ENCODE results near the gene TTC9B. TPM values are rescaled to one million over a fixed set of nuclear protein-coding genes. Genes with fewer than 3 reads are reported as not detected.

TTC9B gene
- total RNA-seq, 1 experiment from 2014 or later = not detected

DNA sequence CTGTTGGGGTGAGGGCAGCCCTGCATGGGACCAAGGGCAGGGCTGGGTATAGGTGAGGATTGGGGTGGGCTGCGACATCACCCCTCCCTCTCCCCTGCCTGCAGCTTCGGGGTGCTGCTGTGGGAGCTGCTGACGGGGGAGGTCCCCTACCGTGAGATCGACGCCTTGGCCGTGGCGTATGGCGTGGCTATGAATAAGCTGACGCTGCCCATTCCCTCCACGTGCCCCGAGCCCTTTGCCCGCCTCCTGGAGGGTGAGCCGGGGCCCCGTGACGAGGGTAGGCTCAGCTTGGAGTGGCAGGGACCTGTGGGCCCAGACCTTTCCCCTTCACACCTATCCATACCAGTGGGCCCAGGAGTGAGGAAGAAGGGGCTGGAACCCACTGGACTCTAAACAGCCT lies 13.8 kb downstream of the TTC9B start (continued):
- TF ChIP-seq, protein P1, sequence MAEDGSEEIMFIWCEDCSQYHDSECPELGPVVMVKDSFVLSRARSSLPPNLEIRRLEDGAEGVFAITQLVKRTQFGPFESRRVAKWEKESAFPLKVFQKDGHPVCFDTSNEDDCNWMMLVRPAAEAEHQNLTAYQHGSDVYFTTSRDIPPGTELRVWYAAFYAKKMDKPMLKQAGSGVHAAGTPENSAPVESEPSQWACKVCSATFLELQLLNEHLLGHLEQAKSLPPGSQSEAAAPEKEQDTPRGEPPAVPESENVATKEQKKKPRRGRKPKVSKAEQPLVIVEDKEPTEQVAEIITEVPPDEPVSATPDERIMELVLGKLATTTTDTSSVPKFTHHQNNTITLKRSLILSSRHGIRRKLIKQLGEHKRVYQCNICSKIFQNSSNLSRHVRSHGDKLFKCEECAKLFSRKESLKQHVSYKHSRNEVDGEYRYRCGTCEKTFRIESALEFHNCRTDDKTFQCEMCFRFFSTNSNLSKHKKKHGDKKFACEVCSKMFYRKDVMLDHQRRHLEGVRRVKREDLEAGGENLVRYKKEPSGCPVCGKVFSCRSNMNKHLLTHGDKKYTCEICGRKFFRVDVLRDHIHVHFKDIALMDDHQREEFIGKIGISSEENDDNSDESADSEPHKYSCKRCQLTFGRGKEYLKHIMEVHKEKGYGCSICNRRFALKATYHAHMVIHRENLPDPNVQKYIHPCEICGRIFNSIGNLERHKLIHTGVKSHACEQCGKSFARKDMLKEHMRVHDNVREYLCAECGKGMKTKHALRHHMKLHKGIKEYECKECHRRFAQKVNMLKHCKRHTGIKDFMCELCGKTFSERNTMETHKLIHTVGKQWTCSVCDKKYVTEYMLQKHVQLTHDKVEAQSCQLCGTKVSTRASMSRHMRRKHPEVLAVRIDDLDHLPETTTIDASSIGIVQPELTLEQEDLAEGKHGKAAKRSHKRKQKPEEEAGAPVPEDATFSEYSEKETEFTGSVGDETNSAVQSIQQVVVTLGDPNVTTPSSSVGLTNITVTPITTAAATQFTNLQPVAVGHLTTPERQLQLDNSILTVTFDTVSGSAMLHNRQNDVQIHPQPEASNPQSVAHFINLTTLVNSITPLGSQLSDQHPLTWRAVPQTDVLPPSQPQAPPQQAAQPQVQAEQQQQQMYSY (CRISPR knock-in tag; IDR thresholded peaks at IDR 0.05) = no peak
- TF ChIP-seq ZNF416 (CRISPR knock-in tag; IDR thresholded peaks at IDR 0.05) (no peak), TEAD4 (CRISPR knock-in tag; IDR thresholded peaks at IDR 0.05) (no peak)
- TF ChIP-seq, protein P2, sequence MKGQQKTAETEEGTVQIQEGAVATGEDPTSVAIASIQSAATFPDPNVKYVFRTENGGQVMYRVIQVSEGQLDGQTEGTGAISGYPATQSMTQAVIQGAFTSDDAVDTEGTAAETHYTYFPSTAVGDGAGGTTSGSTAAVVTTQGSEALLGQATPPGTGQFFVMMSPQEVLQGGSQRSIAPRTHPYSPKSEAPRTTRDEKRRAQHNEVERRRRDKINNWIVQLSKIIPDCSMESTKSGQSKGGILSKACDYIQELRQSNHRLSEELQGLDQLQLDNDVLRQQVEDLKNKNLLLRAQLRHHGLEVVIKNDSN (CRISPR knock-in tag; IDR thresholded peaks at IDR 0.05) = no peak

DNA sequence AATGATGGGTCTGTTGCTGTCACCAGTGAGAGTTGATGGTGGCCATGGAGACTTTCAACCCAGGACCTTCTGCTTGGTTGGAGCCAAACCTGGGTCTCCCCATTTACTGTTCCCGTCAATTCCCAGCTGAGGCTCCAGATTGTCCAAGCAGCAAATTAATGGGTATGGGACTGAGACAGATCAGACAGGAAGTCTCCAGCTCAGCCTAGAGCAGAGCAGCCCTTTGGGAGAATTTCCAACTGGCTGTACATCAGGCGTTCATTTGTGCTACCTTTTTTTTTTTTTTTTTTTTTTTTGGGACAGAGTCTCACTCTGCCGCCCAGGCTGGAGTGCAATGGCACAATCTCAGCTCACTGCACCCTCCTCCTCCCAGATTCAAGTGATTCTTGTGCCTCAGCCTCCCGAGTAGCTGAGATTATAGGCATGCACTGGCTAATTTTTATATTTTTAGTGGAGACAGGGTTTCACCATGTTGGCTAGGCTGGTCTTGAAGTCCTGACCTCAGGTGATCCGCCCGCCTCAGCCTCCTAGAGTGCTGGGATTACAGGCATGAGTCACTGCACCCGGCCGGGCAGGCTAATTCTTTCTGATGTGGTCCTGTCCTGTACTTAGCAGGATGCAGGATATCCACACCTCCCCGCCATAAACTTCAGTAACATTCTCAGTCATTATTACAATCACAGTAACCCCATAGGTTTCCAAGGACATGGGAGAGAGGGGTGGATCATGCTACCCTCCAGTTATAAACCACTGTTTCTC lies 17.7 kb downstream of the TTC9B start:
- ATAC-seq = no peak
- H3K27me3 Mint-ChIP-seq (ENCODE audit: low read depth) = no peaks in the 10 kb centered on the region
- CTCF ChIA-PET = interaction anchor here (0.6 to 2.5 kb wide), 3 partner anchors 8 to 35 kb away, joined by 3 to 15 read pairs (median 6); partner anchors contain the start of gene TTC9B
- H3K4me3 Mint-ChIP-seq = no peak overlapping the region
- DNase-seq (ENCODE audit: low spot score) = no peak
- no peak overlapping the region for H3K27ac Mint-ChIP-seq
- peaks cover 26% of the 10 kb centered on the region for H3K36me3 Mint-ChIP-seq
- H3K4me1 Mint-ChIP-seq = no peaks in the 10 kb centered on the region
- POLR2A ChIA-PET = interaction anchor here (0.7 kb wide), 1 partner anchor 9 kb away, joined by 9 read pairs; no protein-coding TSS in a partner anchor
- peaks cover 6% of the 10 kb centered on the region for H3K9me3 Mint-ChIP-seq
- TF ChIP-seq JAZF1 (CRISPR knock-in tag; IDR thresholded peaks at IDR 0.05) (no peak), CREM (CRISPR knock-in tag; IDR thresholded peaks at IDR 0.05) (no peak), NR3C1 (CRISPR knock-in tag; conservative IDR thresholded peaks at IDR 0.05; ENCODE audit: low read depth) (no peak), ZNF138 (CRISPR knock-in tag; conservative IDR thresholded peaks at IDR 0.05) (no peak), ZNF121 (CRISPR knock-in tag; IDR thresholded peaks at IDR 0.05) (no peak), SMAD3 (CRISPR knock-in tag; IDR thresholded peaks at IDR 0.05; ENCODE audit: borderline replicate concordance) (no peak), CBFB (CRISPR knock-in tag; IDR thresholded peaks at IDR 0.05; ENCODE audit: low read depth) (no peak), ZNF317 (CRISPR knock-in tag; IDR thresholded peaks at IDR 0.05; ENCODE audit: borderline replicate concordance, low read depth) (no peak)
- TF ChIP-seq, protein P3, sequence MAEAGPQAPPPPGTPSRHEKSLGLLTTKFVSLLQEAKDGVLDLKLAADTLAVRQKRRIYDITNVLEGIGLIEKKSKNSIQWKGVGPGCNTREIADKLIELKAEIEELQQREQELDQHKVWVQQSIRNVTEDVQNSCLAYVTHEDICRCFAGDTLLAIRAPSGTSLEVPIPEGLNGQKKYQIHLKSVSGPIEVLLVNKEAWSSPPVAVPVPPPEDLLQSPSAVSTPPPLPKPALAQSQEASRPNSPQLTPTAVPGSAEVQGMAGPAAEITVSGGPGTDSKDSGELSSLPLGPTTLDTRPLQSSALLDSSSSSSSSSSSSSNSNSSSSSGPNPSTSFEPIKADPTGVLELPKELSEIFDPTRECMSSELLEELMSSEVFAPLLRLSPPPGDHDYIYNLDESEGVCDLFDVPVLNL (CRISPR knock-in tag; IDR thresholded peaks at IDR 0.05; ENCODE audit: borderline replicate concordance, low read depth) = no peak
- TF ChIP-seq, protein P4, sequence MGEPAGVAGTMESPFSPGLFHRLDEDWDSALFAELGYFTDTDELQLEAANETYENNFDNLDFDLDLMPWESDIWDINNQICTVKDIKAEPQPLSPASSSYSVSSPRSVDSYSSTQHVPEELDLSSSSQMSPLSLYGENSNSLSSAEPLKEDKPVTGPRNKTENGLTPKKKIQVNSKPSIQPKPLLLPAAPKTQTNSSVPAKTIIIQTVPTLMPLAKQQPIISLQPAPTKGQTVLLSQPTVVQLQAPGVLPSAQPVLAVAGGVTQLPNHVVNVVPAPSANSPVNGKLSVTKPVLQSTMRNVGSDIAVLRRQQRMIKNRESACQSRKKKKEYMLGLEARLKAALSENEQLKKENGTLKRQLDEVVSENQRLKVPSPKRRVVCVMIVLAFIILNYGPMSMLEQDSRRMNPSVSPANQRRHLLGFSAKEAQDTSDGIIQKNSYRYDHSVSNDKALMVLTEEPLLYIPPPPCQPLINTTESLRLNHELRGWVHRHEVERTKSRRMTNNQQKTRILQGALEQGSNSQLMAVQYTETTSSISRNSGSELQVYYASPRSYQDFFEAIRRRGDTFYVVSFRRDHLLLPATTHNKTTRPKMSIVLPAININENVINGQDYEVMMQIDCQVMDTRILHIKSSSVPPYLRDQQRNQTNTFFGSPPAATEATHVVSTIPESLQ (CRISPR knock-in tag; IDR thresholded peaks at IDR 0.05) = no peak
- TF ChIP-seq, protein P5, sequence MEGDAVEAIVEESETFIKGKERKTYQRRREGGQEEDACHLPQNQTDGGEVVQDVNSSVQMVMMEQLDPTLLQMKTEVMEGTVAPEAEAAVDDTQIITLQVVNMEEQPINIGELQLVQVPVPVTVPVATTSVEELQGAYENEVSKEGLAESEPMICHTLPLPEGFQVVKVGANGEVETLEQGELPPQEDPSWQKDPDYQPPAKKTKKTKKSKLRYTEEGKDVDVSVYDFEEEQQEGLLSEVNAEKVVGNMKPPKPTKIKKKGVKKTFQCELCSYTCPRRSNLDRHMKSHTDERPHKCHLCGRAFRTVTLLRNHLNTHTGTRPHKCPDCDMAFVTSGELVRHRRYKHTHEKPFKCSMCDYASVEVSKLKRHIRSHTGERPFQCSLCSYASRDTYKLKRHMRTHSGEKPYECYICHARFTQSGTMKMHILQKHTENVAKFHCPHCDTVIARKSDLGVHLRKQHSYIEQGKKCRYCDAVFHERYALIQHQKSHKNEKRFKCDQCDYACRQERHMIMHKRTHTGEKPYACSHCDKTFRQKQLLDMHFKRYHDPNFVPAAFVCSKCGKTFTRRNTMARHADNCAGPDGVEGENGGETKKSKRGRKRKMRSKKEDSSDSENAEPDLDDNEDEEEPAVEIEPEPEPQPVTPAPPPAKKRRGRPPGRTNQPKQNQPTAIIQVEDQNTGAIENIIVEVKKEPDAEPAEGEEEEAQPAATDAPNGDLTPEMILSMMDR (IDR thresholded peaks at IDR 0.05) = no peak
- TF ChIP-seq, protein P6, sequence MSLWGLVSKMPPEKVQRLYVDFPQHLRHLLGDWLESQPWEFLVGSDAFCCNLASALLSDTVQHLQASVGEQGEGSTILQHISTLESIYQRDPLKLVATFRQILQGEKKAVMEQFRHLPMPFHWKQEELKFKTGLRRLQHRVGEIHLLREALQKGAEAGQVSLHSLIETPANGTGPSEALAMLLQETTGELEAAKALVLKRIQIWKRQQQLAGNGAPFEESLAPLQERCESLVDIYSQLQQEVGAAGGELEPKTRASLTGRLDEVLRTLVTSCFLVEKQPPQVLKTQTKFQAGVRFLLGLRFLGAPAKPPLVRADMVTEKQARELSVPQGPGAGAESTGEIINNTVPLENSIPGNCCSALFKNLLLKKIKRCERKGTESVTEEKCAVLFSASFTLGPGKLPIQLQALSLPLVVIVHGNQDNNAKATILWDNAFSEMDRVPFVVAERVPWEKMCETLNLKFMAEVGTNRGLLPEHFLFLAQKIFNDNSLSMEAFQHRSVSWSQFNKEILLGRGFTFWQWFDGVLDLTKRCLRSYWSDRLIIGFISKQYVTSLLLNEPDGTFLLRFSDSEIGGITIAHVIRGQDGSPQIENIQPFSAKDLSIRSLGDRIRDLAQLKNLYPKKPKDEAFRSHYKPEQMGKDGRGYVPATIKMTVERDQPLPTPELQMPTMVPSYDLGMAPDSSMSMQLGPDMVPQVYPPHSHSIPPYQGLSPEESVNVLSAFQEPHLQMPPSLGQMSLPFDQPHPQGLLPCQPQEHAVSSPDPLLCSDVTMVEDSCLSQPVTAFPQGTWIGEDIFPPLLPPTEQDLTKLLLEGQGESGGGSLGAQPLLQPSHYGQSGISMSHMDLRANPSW (CRISPR knock-in tag; conservative IDR thresholded peaks at IDR 0.05; ENCODE audit: low read depth) = no peak
- TF ChIP-seq, protein P7, sequence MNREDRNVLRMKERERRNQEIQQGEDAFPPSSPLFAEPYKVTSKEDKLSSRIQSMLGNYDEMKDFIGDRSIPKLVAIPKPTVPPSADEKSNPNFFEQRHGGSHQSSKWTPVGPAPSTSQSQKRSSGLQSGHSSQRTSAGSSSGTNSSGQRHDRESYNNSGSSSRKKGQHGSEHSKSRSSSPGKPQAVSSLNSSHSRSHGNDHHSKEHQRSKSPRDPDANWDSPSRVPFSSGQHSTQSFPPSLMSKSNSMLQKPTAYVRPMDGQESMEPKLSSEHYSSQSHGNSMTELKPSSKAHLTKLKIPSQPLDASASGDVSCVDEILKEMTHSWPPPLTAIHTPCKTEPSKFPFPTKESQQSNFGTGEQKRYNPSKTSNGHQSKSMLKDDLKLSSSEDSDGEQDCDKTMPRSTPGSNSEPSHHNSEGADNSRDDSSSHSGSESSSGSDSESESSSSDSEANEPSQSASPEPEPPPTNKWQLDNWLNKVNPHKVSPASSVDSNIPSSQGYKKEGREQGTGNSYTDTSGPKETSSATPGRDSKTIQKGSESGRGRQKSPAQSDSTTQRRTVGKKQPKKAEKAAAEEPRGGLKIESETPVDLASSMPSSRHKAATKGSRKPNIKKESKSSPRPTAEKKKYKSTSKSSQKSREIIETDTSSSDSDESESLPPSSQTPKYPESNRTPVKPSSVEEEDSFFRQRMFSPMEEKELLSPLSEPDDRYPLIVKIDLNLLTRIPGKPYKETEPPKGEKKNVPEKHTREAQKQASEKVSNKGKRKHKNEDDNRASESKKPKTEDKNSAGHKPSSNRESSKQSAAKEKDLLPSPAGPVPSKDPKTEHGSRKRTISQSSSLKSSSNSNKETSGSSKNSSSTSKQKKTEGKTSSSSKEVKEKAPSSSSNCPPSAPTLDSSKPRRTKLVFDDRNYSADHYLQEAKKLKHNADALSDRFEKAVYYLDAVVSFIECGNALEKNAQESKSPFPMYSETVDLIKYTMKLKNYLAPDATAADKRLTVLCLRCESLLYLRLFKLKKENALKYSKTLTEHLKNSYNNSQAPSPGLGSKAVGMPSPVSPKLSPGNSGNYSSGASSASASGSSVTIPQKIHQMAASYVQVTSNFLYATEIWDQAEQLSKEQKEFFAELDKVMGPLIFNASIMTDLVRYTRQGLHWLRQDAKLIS (CRISPR knock-in tag; IDR thresholded peaks at IDR 0.05; ENCODE audit: borderline replicate concordance) = no peak
- TF ChIP-seq, protein P8, sequence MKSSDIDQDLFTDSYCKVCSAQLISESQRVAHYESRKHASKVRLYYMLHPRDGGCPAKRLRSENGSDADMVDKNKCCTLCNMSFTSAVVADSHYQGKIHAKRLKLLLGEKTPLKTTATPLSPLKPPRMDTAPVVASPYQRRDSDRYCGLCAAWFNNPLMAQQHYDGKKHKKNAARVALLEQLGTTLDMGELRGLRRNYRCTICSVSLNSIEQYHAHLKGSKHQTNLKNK (CRISPR knock-in tag; IDR thresholded peaks at IDR 0.05) = no peak
